Measurements from ENCODE around the gene BMI1.
"Not testable (repeated sequence)": the region's sequence is repeated elsewhere in the genome, so short reads cannot be mapped to it uniquely, and the experiment has no call there.

The BMI1 gene

GRCh38 chr10:22320591-22321155 lies at the start of gene BMI1:
TSS of gene BMI1 (plus strand) at chr10:22321099. CDS start at chr10:22326450, 5,351 bp downstream.
- no peak for DNase-seq

- DNase-seq, result no peak
Measured at GRCh38 chr10:22271786-22272185, 49.1 kb upstream of the BMI1 start.

- no peak for DNase-seq
Measured at GRCh38 chr10:22278441-22278782, 42.5 kb upstream of the BMI1 start.

GRCh38 chr10:22280078-22280477 lies 40.8 kb upstream of the BMI1 start:
- DNase-seq, result no peak

GRCh38 chr10:22285130-22285529 lies 35.8 kb upstream of the BMI1 start:
- no peak for DNase-seq

- DNase-seq, result no peak
Measured at GRCh38 chr10:22293747-22294404, 27.0 kb upstream of the BMI1 start.

- no peak for DNase-seq
Measured at GRCh38 chr10:22294694-22295093, 26.2 kb upstream of the BMI1 start.

GRCh38 chr10:22301193-22301592 lies 19.7 kb upstream of the BMI1 start:
- DNase-seq, result no peak

- no peak for DNase-seq
Measured at GRCh38 chr10:22303461-22303860, 17.4 kb upstream of the BMI1 start.

- no peak for DNase-seq
Measured at GRCh38 chr10:22305721-22306120, 15.2 kb upstream of the BMI1 start.

GRCh38 chr10:22308390-22308789 lies 12.5 kb upstream of the BMI1 start:
- peak; percentile 54 for DNase-seq

- no peak for DNase-seq
Measured at GRCh38 chr10:22309180-22310000, 11.5 kb upstream of the BMI1 start.

GRCh38 chr10:22310012-22310411 lies 10.9 kb upstream of the BMI1 start:
- not testable (repeated sequence) for DNase-seq

- DNase-seq, result no peak
Measured at GRCh38 chr10:22310928-22311327, 10.0 kb upstream of the BMI1 start.

- DNase-seq, result no peak
Measured at GRCh38 chr10:22314852-22315251, 6.0 kb upstream of the BMI1 start.

GRCh38 chr10:22315455-22316285 lies 5.2 kb upstream of the BMI1 start:
- DNase-seq, result no peak

GRCh38 chr10:22316286-22317075 lies 4.4 kb upstream of the BMI1 start, which contains the start of gene COMMD3:
TSS of gene COMMD3 (plus strand) at chr10:22316388. CDS start at chr10:22316418, 30 bp downstream.
- peak; percentile 78 for DNase-seq

GRCh38 chr10:22317076-22317370 lies 3.9 kb upstream of the BMI1 start:
- DNase-seq, result no peak

GRCh38 chr10:22317771-22318565 lies 2.9 kb upstream of the BMI1 start:
- no peak for DNase-seq

- DNase-seq, result no peak
Measured at GRCh38 chr10:22318772-22319171, 2.1 kb upstream of the BMI1 start.

- DNase-seq, result no peak
Measured at GRCh38 chr10:22319547-22319979, 1.3 kb upstream of the BMI1 start.

Data from stimulated activated CD4-positive, alpha-beta T cell treated with anti-CD3 and anti-CD28 coated beads, Interleukin-4, amount 100 ng/mL, for 24 hours (primary cell).